GM19463 (cell line): ENCODE data around the gene KLHL25.

Experiments used
- ATAC-seq: cut with Tn5 transposase; IDR thresholded peaks from one replicate; pipeline ENCODE4 v1.9.1; 2021; ENCODE audit warnings: mild to moderate bottlenecking, moderate library complexity; ENCODE audit not compliant: unreplicated experiment

KLHL25 gene

DNA sequence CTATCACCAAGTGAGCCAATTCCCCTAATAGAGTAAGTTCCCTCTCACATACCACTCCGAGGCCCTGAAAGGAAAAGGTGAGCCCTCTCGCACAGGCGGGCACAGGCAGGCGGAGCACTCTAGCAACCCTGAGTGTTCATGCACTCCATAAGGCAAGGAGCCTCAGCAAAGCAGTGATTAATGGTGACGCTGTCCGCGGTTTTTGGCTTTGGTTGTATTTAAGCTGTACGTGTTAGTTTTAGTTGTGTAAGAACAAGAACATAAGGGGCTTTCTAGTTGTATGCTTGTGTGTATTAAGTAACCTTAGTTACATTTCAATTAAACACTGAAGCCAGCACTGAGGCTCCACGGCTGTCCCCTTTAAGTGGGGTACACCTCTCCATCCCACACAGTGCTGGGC, 33.1 kb downstream of the KLHL25 start:
- no peak for ATAC-seq

DNA sequence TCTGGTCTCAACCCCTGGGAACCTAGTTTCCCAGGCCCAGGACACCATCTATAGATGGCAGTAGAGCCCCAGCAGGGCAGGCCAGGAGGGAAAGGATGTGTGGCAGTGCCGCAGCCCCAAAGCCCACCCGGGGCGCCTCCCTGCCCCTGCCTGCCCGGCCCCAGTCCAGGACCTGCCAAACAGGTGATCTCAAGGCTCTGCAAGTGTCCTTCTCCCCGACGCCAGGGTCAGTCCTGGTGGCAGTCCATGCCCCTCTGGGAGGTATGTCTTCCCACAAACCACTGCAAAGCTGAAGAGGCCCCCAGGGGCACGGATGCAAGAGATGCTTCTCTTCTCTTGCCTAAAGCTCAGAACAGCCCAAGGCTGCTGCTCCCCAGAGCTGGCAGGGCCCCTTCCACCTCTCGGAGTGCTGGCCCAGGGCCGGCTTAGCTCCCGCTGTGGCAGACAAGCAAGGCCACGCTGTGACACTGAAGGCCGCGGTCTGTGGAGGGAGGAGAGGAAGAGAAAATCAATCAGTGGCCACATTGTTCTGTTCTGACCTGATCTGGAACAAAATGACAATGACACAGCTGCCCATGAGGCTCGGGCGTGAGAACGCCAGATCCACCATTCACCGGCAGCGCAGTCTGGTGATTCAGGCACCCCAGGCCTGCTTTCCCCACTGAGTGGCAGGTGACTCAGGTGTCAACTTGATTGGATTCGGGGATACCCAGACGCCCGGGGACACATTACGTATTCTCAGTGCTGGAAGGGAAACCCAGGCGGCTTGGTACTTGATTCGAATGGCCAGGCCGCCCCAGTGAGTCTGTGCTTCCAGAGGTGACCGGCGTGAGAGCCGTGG, 34.0 kb downstream of the KLHL25 start:
- no peak for ATAC-seq

DNA sequence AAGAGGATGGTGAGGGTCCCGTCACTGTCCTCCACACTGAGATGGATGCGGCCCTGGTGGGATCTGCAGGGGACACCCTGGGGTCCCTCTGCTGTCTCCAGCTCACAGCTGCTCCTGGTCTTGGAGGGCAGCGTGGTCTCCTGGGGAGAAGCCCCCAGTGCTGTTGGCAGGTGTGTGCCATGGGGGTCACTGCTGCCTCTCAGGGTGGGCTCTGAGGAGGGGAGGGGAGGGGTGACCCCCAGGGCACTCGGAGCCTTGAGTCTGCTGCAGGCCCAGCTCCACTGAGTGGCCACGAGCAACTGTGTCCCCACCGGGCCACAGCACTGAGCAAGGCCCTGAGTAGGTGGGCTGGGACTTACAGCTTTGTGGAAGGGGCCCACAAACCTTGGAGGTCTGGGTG, 34.7 kb downstream of the KLHL25 start:
- ATAC-seq = no peak

DNA sequence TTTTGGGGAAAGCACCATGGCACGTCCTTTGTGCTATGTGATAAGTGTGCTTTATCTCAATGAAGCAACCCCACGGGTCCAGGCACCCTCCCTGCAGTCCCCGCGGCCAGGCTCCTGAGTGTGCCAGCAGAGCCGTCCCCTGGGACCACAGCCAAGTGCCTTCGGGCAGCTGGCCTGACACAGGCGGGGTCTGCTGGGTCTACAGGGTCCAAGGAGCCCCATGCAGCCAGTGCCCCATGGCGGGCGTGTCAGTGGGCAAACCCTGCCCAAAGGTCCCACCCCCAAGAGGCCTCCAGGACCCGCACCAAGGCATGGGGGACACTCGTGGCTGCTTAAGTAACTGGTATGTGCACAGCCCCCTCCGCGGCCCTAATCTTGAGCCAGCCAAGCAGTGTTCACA, 35.3 kb downstream of the KLHL25 start:
- no peak for ATAC-seq

DNA sequence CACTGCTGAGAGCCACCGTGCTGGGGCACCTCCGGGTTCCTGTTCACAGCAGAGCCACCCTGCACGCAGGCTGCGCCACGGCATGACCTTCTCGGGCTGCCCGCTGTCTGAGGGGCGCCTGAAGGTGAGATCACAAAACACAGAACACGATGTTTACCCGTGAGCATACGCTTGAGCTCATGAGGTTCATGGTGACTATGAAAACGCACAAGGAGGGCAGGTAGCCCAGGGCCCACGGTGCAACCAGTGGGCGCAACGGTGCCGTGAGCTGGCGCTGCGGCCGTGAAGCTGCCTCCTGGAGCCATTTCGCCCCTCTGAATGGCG, 36.1 kb downstream of the KLHL25 start:
- ATAC-seq = no peak

DNA sequence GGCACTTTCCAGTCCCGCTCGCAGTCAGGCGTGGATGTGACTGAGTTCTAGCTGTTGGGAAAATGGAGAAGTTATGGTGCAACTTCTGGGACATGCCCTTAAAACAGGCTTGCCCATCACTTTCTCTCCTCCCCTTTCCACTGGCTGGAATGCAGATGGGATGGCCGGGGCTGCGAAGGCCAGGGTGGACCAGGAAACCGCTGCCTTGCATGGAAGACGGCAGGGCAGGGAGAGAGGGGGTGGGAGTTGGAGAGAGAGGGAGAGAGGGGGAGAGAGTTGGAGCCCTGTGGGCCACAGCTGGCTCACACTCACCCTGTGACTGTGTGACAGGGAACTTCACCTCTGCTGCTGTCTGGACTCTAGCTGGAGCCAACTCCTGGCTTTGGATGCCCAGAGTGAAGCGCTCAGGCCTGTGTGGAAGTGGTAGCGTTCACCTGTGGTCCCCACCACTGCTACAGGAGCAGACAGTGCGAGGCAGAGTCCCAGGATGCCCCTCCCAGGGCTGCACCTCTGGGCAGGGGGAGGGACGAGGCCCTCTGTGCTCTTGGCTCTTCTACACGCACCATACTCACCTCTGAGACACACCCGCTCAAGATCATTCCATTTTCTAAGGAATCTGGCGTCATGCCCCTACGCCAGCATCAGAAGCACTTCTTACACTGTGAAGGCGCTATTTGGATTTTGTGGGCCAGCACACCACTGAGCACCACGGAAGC, 36.6 kb downstream of the KLHL25 start:
- ATAC-seq = no peak

DNA sequence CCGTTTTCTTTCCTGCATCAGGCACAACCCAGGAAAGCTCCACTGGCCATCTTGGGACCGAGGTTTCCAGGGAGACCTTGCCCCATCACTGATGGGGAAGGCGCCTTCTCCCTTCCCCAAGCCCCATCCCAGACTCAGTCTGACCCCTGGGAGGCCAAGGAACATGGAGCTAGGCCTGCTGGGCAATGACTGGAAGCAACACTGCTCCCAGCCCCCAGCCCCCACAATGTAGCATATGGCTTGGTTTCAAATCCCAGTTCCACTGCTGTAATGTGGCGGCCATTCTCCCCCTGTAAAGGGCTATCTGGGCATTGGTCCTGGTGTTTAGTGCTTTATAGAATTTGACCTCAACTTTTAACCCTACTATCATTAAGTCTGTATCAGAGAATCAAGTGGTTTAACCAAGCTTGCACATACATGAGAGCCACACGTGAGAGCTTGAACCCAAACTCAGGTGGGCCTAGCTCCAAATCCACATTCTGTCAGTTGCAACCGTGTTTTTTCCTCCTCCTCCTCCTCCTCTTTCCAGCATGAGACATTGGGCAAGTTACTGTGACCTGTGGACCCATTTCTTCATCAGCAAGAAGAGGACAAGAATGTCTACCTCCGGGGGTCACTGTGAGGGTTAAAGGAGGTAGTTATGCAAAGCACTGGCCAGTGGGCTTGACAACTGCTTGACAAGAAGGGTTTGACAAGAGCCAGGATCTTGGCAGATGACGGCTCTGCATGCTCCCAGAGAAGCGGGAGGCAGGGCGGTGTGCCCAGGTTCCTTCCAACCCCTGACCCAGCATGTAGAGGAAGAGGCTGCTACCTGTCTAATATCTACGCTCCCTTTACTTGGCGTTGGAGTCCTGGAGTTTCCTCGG, 37.4 kb downstream of the KLHL25 start:
- no peak for ATAC-seq

DNA sequence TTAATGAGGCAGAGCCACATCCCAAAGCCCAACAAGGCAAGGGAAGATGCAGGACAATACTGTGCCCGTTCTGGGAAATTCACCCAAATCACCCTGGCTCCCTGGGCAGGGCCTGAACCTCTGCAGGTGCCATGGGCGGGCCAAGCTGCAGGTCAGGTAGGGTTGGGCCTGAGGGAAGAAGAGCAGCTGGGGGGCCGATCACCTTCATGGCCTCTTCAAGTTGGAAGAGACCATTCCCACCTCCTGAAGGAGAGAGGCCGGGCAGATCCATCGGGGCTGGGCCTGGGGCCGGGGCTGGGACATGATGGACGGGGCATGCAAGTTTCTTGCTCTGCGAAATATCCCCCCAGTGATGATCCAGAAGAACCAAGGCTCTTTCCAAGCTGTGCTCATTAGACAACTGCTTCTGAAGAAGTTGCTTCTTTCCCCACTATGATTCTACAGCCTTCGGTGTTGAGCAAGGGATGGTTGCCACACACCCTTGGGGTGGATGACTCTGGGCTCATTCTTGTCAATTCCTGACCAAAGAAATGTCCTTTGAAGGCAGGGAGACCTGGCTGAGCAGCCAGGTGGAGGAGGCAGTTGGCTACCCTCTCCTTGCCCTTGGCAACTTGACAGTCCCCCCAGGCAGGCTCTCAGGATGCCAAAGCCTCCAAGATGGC, 38.2 kb downstream of the KLHL25 start:
- ATAC-seq = no peak

DNA sequence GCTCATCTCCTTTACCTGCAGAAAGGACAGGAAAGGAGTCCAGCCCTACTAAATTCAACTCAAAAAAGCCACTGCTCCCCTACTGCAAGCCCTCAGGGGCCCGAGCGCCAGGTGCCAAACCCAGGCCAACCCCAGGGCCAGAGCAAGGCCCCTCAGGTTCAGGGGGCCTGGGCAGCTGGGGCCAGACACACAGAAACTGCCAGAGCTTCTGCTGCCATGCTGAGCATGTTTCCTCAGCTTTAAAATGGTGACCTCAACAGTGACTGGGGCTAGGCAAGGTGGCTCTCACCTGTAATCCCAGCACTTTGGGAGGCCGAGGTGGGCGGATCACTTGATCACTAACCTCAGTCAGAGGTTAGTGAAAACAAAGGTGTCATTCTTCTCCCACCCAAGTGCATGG, 38.8 kb downstream of the KLHL25 start:
- ATAC-seq = no peak

DNA sequence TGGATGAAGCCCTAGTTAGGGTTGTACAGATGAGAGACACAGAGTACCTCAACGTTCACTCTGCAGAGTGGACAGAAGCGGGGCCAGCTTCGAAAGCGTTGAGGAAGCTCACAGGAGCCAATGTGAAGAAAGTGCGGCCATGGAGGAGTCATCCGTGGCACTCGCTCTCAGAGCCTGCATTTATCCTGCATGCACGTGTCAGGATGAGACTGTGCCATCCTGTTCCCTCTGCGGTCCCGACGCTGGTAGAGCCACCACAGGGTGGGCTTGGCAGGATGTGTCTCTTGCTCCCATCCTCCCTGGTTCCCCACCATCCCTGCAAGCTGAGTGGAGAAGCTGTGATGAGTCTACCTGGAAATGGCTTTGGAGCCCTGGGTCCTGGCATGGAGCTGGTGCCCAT, 39.3 kb downstream of the KLHL25 start:
- no peak for ATAC-seq

DNA sequence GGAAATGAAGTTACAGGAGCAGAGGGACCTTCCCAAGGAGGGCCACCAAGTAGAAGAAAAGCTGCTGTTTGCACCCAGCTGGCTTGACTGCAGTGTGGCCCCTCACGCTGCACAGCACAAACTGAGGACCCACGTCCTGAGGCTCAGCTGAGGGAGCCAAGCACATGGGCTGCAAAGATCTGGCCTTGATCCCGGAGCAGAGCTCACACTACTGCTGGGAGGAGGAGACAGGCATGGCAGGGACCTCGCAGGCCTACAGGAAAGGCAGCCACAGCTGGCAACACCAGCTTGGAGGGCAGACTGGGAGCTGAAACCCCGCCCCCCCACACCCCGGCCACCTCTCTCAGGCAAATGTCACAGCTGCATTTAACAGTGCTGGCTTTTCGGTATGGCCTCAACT, 39.7 kb downstream of the KLHL25 start:
- no peak for ATAC-seq

DNA sequence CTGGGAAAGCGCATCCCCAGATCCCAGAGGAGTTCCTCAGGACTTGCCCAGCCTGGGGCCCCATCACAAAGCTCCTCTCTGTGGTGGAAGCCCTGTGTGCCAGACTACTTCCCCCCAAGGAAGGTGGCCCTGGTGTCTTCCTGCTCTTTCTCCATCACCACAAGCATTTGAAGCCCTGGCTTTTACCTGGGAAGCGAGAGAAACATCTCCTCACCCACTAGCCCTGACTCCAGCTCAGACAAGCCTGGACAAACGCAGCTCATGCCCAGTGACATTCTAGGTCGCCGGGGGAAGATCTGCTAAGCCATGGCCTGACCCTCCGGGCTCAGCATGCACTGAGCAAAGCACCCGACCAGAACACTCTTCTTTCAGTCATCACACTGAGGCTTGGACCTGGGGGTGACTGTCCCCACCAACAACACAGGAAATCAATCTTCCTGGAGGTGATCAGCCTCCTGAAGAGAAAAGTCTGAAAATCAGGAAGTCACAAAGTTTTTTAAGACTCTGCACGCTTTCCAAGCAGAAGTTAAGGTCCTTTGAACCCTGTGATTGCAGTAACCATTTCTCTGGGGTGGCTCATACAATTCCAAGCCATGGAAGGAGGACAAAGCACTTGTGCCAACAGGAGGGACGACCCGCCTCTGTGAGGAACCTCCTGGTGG, 40.8 kb downstream of the KLHL25 start:
- no peak for ATAC-seq

DNA sequence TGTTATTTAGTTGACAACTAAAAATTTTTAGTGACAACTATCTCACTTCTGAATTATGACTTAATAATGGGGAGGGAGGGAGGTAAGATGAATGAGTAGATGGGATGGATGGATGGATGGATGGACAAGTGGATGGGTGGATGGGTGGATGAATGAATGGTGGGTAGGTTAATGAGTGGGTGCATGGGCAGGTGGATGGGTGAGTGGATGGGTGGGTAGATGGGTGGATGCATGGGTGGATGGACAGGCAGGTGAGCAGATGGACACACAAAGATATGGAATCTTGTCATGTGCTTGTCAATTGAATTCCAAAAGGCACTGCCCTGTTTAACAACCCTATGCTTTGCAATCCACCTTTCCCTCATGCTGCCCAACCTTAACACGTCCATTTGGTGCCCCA, 41.5 kb downstream of the KLHL25 start:
- ATAC-seq = no peak

DNA sequence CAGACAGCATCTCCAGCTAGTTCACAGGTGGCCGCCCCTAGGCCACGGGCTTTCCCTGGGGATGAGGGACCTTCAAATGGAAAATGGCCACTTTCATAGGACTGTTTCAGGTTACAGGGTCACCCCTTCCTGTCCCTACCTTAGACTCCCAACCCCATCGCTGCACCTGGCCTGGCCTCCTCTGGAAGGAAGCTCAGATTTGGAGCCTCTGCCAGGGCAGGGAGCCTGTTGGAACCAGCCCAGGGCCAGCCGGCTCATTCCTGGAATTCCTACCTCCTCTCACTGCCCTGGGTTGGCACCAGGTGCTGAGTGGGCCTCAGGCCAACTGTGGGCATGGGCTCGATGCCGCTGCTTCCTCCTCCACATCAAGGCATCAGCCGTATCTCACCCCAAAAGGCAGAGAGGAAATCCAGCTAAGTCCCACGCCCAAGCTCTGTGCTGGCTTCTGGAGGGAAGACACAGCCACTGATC, 42.2 kb downstream of the KLHL25 start:
- no peak for ATAC-seq

DNA sequence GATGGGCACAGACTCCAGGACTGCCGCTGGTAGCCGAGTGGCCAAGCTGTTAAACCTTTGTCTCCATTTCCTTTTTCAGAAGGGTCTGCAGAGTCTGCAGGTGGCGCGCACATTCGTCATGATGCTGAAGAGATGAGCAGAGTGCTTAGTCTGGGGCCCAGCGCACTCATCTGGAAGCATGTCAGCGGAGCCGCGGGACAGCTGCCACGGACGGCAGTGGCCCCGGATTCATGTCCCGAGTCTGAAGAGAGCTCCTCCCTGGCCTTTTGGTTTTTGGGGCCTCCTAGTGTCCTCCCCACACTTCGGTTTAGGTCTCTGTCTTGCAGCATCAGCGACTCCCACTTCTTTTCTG, 42.6 kb downstream of the KLHL25 start:
- ATAC-seq = no peak

DNA sequence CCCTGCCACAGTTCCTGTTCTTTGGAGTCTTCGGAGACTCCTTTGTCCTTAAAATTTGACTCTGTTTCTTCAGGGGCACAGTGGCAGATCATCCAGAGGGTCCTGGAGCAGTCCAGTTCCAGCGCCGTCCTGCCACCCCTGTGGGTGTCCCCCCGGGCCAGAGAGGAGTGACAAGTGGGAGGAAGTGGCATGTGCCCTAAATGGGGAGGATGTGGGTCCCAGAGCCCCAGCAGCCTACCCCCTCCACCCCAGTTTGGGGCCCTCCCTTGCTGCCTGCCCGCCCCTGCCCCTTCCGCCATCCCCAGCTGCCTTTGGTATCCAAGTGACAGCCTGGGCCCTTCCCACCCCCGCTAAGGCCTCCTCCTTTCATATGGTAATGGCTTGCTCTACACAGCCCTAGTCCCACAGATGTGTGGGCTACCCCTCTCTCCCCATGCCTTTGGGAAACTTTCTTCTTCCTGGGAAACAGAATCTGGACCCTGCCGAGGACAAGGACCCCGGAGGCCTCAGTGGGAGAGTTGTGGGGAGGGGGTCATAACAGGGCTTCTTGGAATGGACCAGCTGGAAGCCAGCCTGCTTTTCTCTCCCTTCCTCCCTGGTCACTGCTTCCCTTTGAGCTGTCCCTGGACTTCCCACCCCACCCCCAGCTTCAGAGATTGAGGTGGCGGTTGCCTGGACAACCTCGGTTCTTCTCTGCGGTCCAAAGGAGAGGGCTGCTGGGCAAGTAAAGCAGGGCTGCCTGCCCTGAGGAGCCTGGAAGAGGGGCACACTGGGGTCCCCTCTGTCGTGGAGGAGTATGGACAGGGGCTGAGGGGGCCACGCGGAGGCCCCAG, 43.2 kb downstream of the KLHL25 start:
- ATAC-seq = no peak

DNA sequence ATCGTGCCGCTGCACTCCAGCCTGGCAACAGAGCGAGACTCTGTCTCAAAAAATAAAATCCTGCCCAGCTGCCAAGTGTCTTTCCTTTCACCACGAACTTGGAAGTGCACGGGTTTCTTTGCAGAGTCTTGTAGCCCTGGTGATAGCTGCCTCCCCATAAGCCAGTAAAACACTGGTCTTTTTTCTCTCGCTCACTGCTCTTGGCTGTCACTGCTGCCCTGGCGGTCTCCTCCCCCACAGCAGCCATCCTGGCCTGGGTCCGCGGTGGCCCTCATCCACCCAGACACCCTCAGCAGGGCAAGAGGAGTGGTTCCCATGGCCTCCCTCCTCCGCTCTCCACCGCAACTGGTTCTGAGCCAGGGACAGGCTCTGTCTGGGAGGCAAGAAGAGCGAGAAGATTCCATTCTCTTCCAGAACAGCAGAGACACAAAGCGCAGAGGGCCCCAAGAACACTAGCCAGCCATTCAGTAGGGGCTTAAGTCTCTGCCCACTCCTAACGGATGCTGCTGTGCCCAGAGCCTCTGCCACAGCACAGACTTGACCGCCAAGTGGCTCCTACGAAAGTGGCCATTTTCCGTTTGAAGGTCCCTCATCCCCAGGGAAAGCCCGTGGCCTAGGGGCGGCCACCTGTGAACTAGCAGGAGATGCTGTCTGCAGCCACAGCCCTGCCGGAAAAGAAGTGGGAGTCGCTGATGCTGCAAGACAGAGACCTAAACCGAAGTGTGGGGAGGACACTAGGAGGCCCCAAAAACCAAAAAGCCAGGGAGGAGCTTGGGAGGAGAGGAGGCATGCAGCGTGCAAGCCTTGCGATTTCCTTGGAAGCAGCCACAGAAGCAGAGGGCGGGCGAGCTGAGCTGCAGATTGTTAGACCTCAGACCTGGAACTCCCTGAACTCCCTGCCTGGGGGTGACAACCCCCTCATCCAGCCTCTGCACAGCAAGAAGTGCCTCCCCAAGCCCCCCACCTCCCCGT, 44.1 kb downstream of the KLHL25 start:
- ATAC-seq = no peak
